ENCODE measurements around the gene CCNL2. TPM values are rescaled to one million over a fixed set of nuclear protein-coding genes. Genes with fewer than 3 reads are reported as not detected.

The CCNL2 gene
- total RNA-seq, 4 donors from 2014 or later: 35.0 to 91.1 (median 43.7) TPM

- no peak overlapping the region for H3K27ac ChIP-seq
- ATAC-seq: no peak
- peaks cover 2 to 9% (median 4%) of the 10 kb centered on the region in 3 donors for H3K27me3 ChIP-seq
- intact Hi-C loops (cut with DNase I; ENCODE audit: low total_unique reads): no loop called here
- DNase-seq: no peak
- H3K4me3 ChIP-seq: no peak overlapping the region
- in situ Hi-C loops (cut with MboI; ENCODE audit: low sequenced_read_pairs in 4 of 4): no loop called here
- H3K36me3 ChIP-seq: no peaks in the 10 kb centered on the region
- TF ChIP-seq, protein P1, sequence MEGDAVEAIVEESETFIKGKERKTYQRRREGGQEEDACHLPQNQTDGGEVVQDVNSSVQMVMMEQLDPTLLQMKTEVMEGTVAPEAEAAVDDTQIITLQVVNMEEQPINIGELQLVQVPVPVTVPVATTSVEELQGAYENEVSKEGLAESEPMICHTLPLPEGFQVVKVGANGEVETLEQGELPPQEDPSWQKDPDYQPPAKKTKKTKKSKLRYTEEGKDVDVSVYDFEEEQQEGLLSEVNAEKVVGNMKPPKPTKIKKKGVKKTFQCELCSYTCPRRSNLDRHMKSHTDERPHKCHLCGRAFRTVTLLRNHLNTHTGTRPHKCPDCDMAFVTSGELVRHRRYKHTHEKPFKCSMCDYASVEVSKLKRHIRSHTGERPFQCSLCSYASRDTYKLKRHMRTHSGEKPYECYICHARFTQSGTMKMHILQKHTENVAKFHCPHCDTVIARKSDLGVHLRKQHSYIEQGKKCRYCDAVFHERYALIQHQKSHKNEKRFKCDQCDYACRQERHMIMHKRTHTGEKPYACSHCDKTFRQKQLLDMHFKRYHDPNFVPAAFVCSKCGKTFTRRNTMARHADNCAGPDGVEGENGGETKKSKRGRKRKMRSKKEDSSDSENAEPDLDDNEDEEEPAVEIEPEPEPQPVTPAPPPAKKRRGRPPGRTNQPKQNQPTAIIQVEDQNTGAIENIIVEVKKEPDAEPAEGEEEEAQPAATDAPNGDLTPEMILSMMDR (IDR thresholded peaks at IDR 0.05 in 4 of 5, conservative IDR thresholded peaks at IDR 0.05 in 1 of 5): no peak
- no peak for TF ChIP-seq POLR2A (IDR thresholded peaks at IDR 0.05)
- H3K9me3 ChIP-seq: no peaks in the 10 kb centered on the region
- peaks cover 20 to 21% of the 10 kb centered on the region in 2 donors for H3K4me1 ChIP-seq
Measured at GRCh38 chr1:1426496-1427105, 27.5 kb upstream of the CCNL2 start.

- Histone ChIP-seq H3K27me3 (peaks cover 2 to 9% (median 4%) of the 10 kb centered on the region in 3 donors), H3K9me3 (no peaks in the 10 kb centered on the region), H3K27ac (no peak overlapping the region), H3K4me3 (no peak overlapping the region), H3K36me3 (no peaks in the 10 kb centered on the region), H3K4me1 (peaks cover 14% of the 10 kb centered on the region in 2 donors)
- DNase-seq: no peak
- TF ChIP-seq, protein P1 (IDR thresholded peaks at IDR 0.05 in 4 of 5, conservative IDR thresholded peaks at IDR 0.05 in 1 of 5): no peak
- TF ChIP-seq POLR2A (IDR thresholded peaks at IDR 0.05): no peak
- in situ Hi-C loops (cut with MboI; ENCODE audit: low sequenced_read_pairs in 4 of 4): no loop called here
- intact Hi-C loops (cut with DNase I; ENCODE audit: low total_unique reads): no loop called here
- ATAC-seq: no peak
Measured at GRCh38 chr1:1425753-1426495, 26.8 kb upstream of the CCNL2 start.

DNA sequence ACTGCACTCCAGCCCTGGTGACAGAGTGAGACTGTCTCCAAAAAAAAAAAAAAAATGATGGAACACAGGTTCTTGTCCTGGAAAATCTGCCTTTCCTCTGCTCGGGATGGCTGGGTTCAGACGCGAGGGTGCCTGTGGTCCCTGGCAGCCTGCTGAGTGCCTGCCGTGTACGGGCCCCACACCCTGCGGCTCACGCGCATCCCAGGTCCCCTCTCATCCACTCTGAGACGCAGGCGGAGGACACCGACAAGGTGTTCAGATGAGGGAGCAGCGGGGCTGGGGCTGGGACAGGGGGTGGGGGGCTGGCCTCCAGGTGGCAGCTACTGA lies 26.3 kb upstream of the CCNL2 start:
- TF ChIP-seq, protein P1 (IDR thresholded peaks at IDR 0.05 in 4 of 5, conservative IDR thresholded peaks at IDR 0.05 in 1 of 5): no peak
- TF ChIP-seq POLR2A (IDR thresholded peaks at IDR 0.05): no peak
- no peak overlapping the region for H3K27ac ChIP-seq
- DNase-seq (no peak), ATAC-seq (no peak)
- no peak overlapping the region for H3K4me3 ChIP-seq
- H3K36me3 ChIP-seq: no peaks in the 10 kb centered on the region
- H3K27me3 ChIP-seq: peaks cover 2 to 9% (median 4%) of the 10 kb centered on the region in 3 donors
- H3K4me1 ChIP-seq: peaks cover 10 to 12% of the 10 kb centered on the region in 2 donors
- no peaks in the 10 kb centered on the region for H3K9me3 ChIP-seq
- in situ Hi-C loops (cut with MboI; ENCODE audit: low sequenced_read_pairs in 4 of 4) (no loop called here), intact Hi-C loops (cut with DNase I; ENCODE audit: low total_unique reads) (no loop called here)

DNA sequence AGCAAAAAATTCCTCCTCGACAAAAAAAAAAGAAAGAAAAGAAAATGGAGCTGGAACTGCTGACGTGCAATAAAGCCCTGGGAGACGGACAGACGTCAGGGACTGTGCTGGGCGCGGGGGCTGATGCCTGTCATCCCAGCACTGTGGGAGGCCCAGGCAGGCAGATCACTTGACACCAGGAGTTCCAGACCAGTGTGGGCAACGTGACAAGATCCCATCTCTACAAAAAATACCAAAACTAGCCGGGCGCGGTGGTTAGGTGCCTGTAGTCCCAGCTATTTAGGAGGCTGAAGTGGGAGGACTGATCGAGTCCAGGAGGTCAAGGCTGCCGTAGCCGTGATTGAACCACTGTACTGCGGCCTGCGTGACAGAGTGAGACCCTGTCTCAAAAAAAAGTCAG lies 25.6 kb upstream of the CCNL2 start:
- no peak for DNase-seq
- Histone ChIP-seq H3K9me3 (no peaks in the 10 kb centered on the region), H3K4me1 (peaks cover 3 to 5% of the 10 kb centered on the region in 2 donors), H3K36me3 (no peaks in the 10 kb centered on the region), H3K4me3 (no peak overlapping the region), H3K27ac (no peak overlapping the region), H3K27me3 (peaks cover 2 to 9% (median 4%) of the 10 kb centered on the region in 3 donors)
- in situ Hi-C loops (cut with MboI; ENCODE audit: low sequenced_read_pairs in 4 of 4) (no loop called here), intact Hi-C loops (cut with DNase I; ENCODE audit: low total_unique reads) (no loop called here)
- no peak for TF ChIP-seq POLR2A (IDR thresholded peaks at IDR 0.05)
- TF ChIP-seq, protein P1 (IDR thresholded peaks at IDR 0.05 in 4 of 5, conservative IDR thresholded peaks at IDR 0.05 in 1 of 5): no peak
- ATAC-seq: no peak
